Activated naive CD8-positive, alpha-beta T cell treated with anti-CD3 and anti-CD28 coated beads, Interleukin-2, amount 50 U/mL, for 24 hours (primary cell): ENCODE measurements around the gene MAN2B1.
"Not testable (repeated sequence)": the region's sequence is repeated elsewhere in the genome, so short reads cannot be mapped to it uniquely, and the experiment has no call there.

ENCODE experiments used
- ATAC-seq: fragments of 150-1000 bp; cut with Tn5 transposase; one replicate; pipeline ENCODE4 v1.10.0; 2021
- DNase-seq: peaks from one replicate; pipeline ENCODE4 v3.0.0; 2021
- H3K27ac Mint-ChIP-seq: one replicate; pipeline ENCODE4 v1.8.0; 2021; ENCODE audit warnings: mild to moderate bottlenecking, mixed read lengths
- H3K27me3 Mint-ChIP-seq: one replicate; pipeline ENCODE4 v1.8.0; 2021; ENCODE audit warnings: mixed read lengths
- H3K36me3 Mint-ChIP-seq: one replicate; pipeline ENCODE4 v1.8.0; 2021; ENCODE audit warnings: low read depth, mixed read lengths
- H3K4me1 Mint-ChIP-seq: one replicate; pipeline ENCODE4 v1.8.0; 2021; ENCODE audit warnings: mixed read lengths
- H3K4me3 Mint-ChIP-seq: one replicate; pipeline ENCODE4 v1.8.0; 2021; ENCODE audit warnings: mild to moderate bottlenecking, moderate library complexity, mixed read lengths
- H3K9me3 Mint-ChIP-seq: one replicate; pipeline ENCODE4 v1.8.0; 2021; ENCODE audit warnings: mixed read lengths

Gene MAN2B1

DNA sequence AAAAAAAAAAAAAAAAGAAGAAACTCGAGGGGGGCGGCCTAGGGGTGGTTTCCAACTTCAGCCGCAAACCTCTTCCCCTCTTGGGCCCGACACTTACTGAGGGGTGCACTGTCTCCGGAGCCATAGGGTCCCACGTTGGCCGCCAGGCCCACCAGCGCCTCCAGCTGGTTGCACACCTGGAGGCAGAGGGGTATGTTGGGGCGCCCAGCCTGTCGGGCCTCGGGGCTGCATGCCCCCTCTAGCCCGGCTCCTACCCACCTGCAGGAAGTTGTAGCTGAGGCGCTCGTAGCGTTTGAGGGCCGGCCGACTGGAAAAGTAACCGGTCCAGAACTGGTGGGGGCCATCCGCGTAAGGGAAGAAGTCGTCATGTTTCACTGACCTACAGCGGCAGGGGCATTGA, 8.6 kb downstream of the MAN2B1 start:
- Mint-ChIP-seq H3K36me3 (peaks cover 49% of the 10 kb centered on the region), H3K9me3 (no peaks in the 10 kb centered on the region), H3K4me3 (no peak overlapping the region), H3K27ac (no peak overlapping the region), H3K4me1 (no peaks in the 10 kb centered on the region), H3K27me3 (no peaks in the 10 kb centered on the region)
- ATAC-seq (no peak), DNase-seq (no peak)

DNA sequence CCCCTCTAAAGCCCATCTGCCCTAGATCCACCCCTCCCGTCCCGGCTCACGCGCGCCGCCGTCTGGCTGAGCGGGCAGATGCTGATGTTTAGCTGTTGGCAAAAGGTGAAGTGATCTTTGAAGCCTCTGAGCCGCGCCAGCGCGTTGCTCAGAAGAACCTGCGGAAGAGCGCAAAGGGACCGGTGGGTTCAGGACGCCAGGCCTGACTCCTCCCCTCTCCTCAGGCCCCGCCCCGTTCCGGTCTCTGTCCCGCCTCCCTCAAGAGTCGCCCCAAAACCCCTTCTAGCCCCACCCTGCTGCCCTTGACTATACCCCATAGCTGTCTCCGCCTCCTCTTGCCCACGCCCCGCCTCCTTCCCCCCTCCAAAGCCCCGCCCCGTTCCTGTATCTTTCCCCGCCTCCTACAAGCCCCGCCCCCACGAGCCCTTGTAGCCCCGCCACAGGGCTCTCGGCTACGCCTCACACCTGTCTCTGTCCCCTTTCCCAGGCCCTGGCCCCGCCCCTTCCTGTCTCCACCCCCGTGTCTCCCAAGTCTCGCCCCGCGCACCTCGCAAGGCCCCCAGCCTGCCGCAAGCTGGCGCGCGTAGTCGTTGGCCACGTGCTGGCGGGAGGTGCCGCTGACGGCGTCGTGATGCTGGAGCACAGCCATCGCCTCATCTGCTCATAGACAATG, 9.5 kb downstream of the MAN2B1 start:
- Mint-ChIP-seq H3K9me3 (no peaks in the 10 kb centered on the region), H3K36me3 (peaks cover 49% of the 10 kb centered on the region)
- peak; percentile 43 for ATAC-seq

DNA sequence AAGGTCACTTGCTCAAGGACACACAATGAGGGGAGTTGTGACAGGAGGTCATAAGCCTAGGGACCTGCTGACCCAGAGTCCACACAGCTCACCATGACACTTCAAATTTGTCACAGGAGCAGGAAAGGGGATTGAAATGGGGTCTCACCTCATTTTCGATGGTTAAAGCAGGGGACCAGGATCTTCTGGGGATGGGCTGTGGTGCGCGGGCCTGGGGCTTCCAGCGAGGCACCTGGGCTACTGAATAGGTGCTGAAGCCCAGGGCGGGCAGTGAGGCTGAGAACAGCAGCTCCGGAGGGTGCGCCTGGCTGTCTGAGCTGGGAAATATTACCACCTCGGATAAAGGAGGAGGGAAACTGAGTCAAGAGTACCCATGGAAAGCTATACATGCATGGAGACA, 11.0 kb downstream of the MAN2B1 start:
- no peaks in the 10 kb centered on the region for H3K4me1 Mint-ChIP-seq
- H3K4me3 Mint-ChIP-seq = no peak overlapping the region
- H3K27ac Mint-ChIP-seq = no peak overlapping the region
- no peaks in the 10 kb centered on the region for H3K9me3 Mint-ChIP-seq
- no peak for DNase-seq
- no peak for ATAC-seq
- peaks cover 41% of the 10 kb centered on the region for H3K36me3 Mint-ChIP-seq
- H3K27me3 Mint-ChIP-seq = no peaks in the 10 kb centered on the region

More for the DNA sequence above, 9.5 kb downstream of the MAN2B1 start:
- no peaks in the 10 kb centered on the region for H3K27me3 Mint-ChIP-seq
- H3K4me3 Mint-ChIP-seq = no peak overlapping the region
- peak; percentile 57 for DNase-seq
- H3K27ac Mint-ChIP-seq = no peak overlapping the region
- no peaks in the 10 kb centered on the region for H3K4me1 Mint-ChIP-seq

GRCh38 chr19:12652219-12652618, 14.3 kb downstream of the MAN2B1 start:
- no peak overlapping the region for H3K27ac Mint-ChIP-seq
- H3K36me3 Mint-ChIP-seq = peaks cover 34% of the 10 kb centered on the region
- no peak overlapping the region for H3K4me3 Mint-ChIP-seq
- ATAC-seq (no peak), DNase-seq (no peak)
- H3K9me3 Mint-ChIP-seq = no peaks in the 10 kb centered on the region
- H3K4me1 Mint-ChIP-seq = no peaks in the 10 kb centered on the region
- no peaks in the 10 kb centered on the region for H3K27me3 Mint-ChIP-seq

DNA sequence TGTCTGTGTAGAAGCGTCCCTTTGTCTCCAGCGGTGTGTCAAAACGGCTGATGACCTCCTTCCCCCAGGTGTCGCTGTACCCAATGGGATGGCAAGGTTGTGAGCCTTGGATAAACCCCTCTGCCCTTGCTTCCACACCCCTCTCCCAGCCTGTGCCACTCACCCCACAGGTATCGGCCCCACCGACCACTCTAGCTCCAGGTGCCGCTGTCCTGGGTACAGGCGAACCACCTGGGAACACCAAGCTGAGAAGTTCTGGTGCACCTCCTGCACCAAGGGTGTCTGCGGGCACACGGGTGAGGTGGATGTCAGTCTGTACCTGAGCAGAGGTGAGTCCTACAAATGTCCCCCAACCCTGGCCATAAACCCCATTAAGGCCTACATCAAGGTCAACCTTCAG, 16.6 kb downstream of the MAN2B1 start:
- DNase-seq = no peak
- Mint-ChIP-seq H3K27me3 (no peaks in the 10 kb centered on the region), H3K27ac (no peak overlapping the region), H3K4me1 (no peaks in the 10 kb centered on the region), H3K36me3 (peaks cover 16% of the 10 kb centered on the region), H3K4me3 (no peak overlapping the region), H3K9me3 (no peaks in the 10 kb centered on the region)
- no peak for ATAC-seq

- ATAC-seq (no peak), DNase-seq (no peak)
- no peaks in the 10 kb centered on the region for H3K27me3 Mint-ChIP-seq
- H3K4me3 Mint-ChIP-seq = no peak overlapping the region
- no peak overlapping the region for H3K27ac Mint-ChIP-seq
- H3K36me3 Mint-ChIP-seq = peaks cover 14% of the 10 kb centered on the region
- no peaks in the 10 kb centered on the region for H3K9me3 Mint-ChIP-seq
- H3K4me1 Mint-ChIP-seq = no peaks in the 10 kb centered on the region
These were observed 18.5 kb downstream of the MAN2B1 start for GRCh38 chr19:12648088-12648487.

DNA sequence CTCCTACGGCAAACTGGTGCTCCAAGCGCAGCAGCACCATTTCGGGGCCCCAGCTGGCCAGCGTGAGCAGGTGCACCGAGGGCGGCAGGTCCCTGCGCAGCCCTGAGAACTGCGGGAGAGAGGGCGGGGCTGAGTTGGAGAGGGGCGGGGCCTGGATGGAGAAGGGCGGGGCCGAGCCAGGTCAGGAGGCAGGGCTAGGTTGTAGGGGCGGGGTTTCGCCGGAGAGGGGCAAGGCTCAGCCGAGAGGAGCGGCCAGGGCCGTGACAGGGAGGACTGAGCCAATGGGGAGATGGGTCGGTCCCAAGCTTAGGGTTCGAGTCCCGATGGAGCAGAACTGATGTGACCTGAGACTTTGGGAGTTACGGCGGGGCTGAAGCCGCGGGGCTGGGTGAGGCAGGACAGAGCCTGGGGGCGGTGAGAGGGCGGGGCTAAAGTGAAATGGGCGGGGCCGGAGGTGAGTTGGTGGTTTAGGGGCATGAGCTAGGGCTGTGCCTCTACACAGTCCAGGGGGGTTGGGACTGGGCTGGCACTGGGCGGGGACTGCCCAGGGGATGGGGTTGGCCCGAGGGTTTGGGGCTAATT, 19.0 kb downstream of the MAN2B1 start:
- Mint-ChIP-seq H3K36me3 (peaks cover 14% of the 10 kb centered on the region), H3K9me3 (no peaks in the 10 kb centered on the region), H3K27ac (no peak overlapping the region), H3K4me3 (no peak overlapping the region), H3K4me1 (no peaks in the 10 kb centered on the region), H3K27me3 (no peaks in the 10 kb centered on the region)
- DNase-seq (peak; percentile 59), ATAC-seq (peak; percentile 47)

GRCh38 chr19:12647047-12647446, 19.5 kb downstream of the MAN2B1 start:
- DNase-seq (no peak), ATAC-seq (no peak)
- no peaks in the 10 kb centered on the region for H3K9me3 Mint-ChIP-seq
- H3K27me3 Mint-ChIP-seq = no peaks in the 10 kb centered on the region
- no peak overlapping the region for H3K4me3 Mint-ChIP-seq
- H3K36me3 Mint-ChIP-seq = peaks cover 12% of the 10 kb centered on the region
- no peak overlapping the region for H3K27ac Mint-ChIP-seq
- no peaks in the 10 kb centered on the region for H3K4me1 Mint-ChIP-seq

GRCh38 chr19:12646551-12646950, 20.0 kb downstream of the MAN2B1 start:
- Mint-ChIP-seq H3K27me3 (no peaks in the 10 kb centered on the region), H3K27ac (no peak overlapping the region), H3K9me3 (no peaks in the 10 kb centered on the region), H3K36me3 (peaks cover 12% of the 10 kb centered on the region), H3K4me3 (no peak overlapping the region), H3K4me1 (no peaks in the 10 kb centered on the region)
- no peak for DNase-seq
- no peak for ATAC-seq

- DNase-seq, H3K36me3 Mint-ChIP-seq, H3K9me3 Mint-ChIP-seq, H3K4me3 Mint-ChIP-seq, H3K27me3 Mint-ChIP-seq, H3K27ac Mint-ChIP-seq, ATAC-seq: not testable (repeated sequence)
- peaks cover 12% of the 10 kb centered on the region for H3K4me1 Mint-ChIP-seq
These were observed 22.8 kb downstream of the MAN2B1 start for GRCh38 chr19:12643716-12644115.

- peaks cover 12% of the 10 kb centered on the region for H3K4me1 Mint-ChIP-seq
- no peak overlapping the region for H3K4me3 Mint-ChIP-seq
- ATAC-seq (no peak), DNase-seq (no peak)
- no peak overlapping the region for H3K27ac Mint-ChIP-seq
- no peaks in the 10 kb centered on the region for H3K9me3 Mint-ChIP-seq
- H3K27me3 Mint-ChIP-seq = no peaks in the 10 kb centered on the region
- H3K36me3 Mint-ChIP-seq = peaks cover 5% of the 10 kb centered on the region
These were observed 24.0 kb downstream of the MAN2B1 start for GRCh38 chr19:12642506-12642905.

GRCh38 chr19:12641456-12641855, 25.1 kb downstream of the MAN2B1 start:
- H3K27ac Mint-ChIP-seq = no peak overlapping the region
- DNase-seq (no peak), ATAC-seq (no peak)
- H3K36me3 Mint-ChIP-seq = peaks cover 8% of the 10 kb centered on the region
- H3K9me3 Mint-ChIP-seq = no peaks in the 10 kb centered on the region
- peaks cover 19% of the 10 kb centered on the region for H3K4me1 Mint-ChIP-seq
- H3K4me3 Mint-ChIP-seq = no peak overlapping the region
- no peaks in the 10 kb centered on the region for H3K27me3 Mint-ChIP-seq

DNA sequence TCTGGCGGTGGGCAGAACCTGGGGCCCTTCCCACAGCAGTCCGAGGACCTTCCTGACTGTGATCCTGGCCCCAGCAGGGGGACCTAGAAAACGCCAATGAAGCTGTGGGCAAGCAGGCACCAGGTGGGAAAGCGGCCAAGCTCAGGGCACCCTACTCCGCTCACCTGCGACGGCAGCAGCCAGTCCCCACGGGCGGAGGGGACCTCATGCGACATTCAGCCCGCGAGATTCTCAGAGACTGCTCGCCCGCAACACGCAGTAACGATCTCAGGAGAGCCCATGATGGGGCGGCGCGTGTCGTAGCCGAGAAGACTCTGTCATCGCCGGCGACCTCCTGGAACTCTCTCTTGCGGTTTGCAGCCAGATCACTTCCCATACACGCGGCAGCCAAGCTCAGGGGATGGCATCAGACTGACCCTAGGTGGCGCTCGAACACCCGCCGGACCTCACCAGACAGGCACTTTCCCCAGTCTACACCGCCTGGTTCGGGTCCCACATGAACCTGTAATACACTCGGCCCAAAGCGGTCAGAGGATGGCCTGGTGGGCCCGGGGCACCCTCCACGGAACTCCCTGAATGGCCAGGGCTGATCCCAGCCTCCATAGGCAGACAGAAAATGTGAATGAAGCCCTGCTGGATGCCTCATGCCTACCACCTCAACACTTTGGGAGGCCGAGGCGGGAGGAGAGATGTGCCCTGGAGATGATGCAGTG, 26.5 kb downstream of the MAN2B1 start:
- Mint-ChIP-seq H3K27me3 (no peaks in the 10 kb centered on the region), H3K4me1 (peaks cover 24% of the 10 kb centered on the region), H3K4me3 (peak overlapping the region; percentile 80), H3K9me3 (no peaks in the 10 kb centered on the region), H3K36me3 (peaks cover 8% of the 10 kb centered on the region), H3K27ac (peak overlapping the region; percentile 88)
- DNase-seq (peak; percentile 92), ATAC-seq (peak; percentile 96)

DNA sequence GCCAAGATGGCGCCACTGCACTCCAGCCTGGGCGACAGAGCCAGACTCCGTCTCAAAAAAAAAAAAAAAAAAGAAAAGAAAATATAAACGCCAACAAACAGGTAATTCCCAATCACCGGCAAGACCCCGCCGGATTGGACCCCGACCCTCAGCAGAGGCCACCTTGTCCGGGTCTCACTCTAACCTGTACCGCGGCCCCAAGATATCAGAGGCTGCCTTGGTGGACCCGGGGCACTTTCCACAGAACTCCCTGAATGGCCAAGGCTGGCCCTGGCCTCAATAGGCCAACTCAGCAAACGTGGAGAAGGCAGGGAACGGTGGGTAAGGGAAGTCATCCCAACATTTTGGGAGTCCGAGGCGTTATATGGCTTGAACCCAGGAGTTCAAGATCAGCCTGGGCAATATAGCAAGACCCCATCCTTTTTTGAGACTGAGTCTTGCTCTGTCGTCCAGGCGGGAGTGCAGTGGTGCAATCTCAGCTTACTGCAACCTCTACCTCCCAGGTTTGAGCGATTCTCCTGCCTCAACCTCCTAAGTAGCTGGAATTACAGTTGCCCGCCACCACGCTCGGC, 27.8 kb downstream of the MAN2B1 start:
- no peaks in the 10 kb centered on the region for H3K9me3 Mint-ChIP-seq

DNA sequence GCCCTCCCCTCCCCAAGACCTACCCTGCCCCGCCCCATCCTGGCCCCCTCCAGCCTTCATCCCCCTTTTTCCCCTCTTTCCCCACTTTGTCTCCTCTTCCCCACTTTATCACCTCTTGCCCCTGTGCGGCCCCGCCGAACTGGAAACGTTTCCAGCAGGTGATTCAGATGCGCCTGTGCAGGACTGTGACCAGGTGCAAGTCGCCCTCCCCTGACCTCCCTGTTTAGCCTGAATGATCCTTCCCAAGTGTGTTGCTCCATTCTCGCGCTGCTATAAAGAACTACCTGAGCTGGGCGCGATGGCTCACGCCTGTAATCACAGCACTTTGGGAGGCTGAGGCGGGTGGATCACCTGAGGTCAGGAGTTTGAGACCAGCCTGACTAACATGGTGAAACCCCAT, 29.9 kb downstream of the MAN2B1 start:
- Mint-ChIP-seq H3K9me3 (no peaks in the 10 kb centered on the region), H3K36me3 (peaks cover 14% of the 10 kb centered on the region), H3K4me3 (no peak overlapping the region)

More for the DNA sequence above, 27.8 kb downstream of the MAN2B1 start:
- peaks cover 27% of the 10 kb centered on the region for H3K4me1 Mint-ChIP-seq
- no peaks in the 10 kb centered on the region for H3K27me3 Mint-ChIP-seq
- ATAC-seq (no peak), DNase-seq (no peak)
- peaks cover 8% of the 10 kb centered on the region for H3K36me3 Mint-ChIP-seq
- no peak overlapping the region for H3K27ac Mint-ChIP-seq
- no peak overlapping the region for H3K4me3 Mint-ChIP-seq

More for the DNA sequence above, 29.9 kb downstream of the MAN2B1 start:
- no peak overlapping the region for H3K27ac Mint-ChIP-seq
- H3K27me3 Mint-ChIP-seq = no peaks in the 10 kb centered on the region
- DNase-seq = no peak
- no peak for ATAC-seq
- peaks cover 27% of the 10 kb centered on the region for H3K4me1 Mint-ChIP-seq
